Measurements from ENCODE around the gene EGFR. TPM values are rescaled to one million over a fixed set of nuclear protein-coding genes. Genes with fewer than 3 reads are reported as not detected.

The EGFR gene
- total and polyA plus RNA-seq, 4 donors = 24.1 to 57.6 (median 29.9) TPM

GRCh38 chr7:55224111-55224510, 205.3 kb downstream of the EGFR start:
- no peak for DNase-seq (ENCODE audit: low read depth in 4 of 6, low spot score in 6 of 6)

DNA sequence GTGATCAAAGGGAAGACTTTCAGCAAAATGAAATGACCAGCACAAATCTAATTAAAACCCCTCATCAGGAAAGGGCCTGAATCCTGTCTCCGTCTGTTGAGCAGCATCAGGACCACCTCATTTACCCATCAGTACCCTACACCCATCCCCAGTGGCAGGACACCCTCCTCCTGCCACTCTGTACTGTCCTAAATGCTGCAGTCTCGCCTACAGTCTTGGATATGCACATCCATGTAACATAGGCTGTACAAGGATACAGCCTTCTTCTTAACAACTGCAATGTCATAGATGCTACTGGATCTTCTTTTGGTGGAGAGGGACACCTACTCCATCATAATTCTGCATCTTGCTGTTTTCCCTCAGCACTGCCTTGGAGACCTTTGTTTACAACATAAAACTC, 206.0 kb downstream of the EGFR start:
- H3K27ac ChIP-seq (ENCODE audit: low read depth, low read length) = no peak overlapping the region
- no peaks in the 10 kb centered on the region for H3K9me3 ChIP-seq (ENCODE audit: control insufficient read depth, insufficient read depth, low read length)
- 100% methylated on average over 2 of the region's 2 CpGs for WGBS (ENCODE audit: insufficient coverage)
- DNase-seq (ENCODE audit: low read depth in 4 of 6, low spot score in 6 of 6) = no peak
- no peaks in the 10 kb centered on the region for H3K36me3 ChIP-seq (ENCODE audit: control insufficient read depth, insufficient read depth, low read length)
- H3K4me3 ChIP-seq (ENCODE audit: low read depth, low read length) = no peak overlapping the region
- H3K4me1 ChIP-seq (ENCODE audit: control insufficient read depth, insufficient read depth, low read length) = no peaks in the 10 kb centered on the region
- H3K27me3 ChIP-seq (ENCODE audit: control insufficient read depth, insufficient read depth, low read length) = no peaks in the 10 kb centered on the region

More at GRCh38 chr7:55224111-55224510, 205.3 kb downstream of the EGFR start:
- Histone ChIP-seq H3K27me3 (ENCODE audit: control insufficient read depth, insufficient read depth, low read length) (no peaks in the 10 kb centered on the region), H3K27ac (ENCODE audit: low read depth, low read length) (no peak overlapping the region), H3K36me3 (ENCODE audit: control insufficient read depth, insufficient read depth, low read length) (no peaks in the 10 kb centered on the region), H3K9me3 (ENCODE audit: control insufficient read depth, insufficient read depth, low read length) (no peaks in the 10 kb centered on the region), H3K4me1 (ENCODE audit: control insufficient read depth, insufficient read depth, low read length) (no peaks in the 10 kb centered on the region), H3K4me3 (ENCODE audit: low read depth, low read length) (no peak overlapping the region)
- WGBS (ENCODE audit: insufficient coverage) = 93% methylated on average over 5 of the region's 5 CpGs

DNA sequence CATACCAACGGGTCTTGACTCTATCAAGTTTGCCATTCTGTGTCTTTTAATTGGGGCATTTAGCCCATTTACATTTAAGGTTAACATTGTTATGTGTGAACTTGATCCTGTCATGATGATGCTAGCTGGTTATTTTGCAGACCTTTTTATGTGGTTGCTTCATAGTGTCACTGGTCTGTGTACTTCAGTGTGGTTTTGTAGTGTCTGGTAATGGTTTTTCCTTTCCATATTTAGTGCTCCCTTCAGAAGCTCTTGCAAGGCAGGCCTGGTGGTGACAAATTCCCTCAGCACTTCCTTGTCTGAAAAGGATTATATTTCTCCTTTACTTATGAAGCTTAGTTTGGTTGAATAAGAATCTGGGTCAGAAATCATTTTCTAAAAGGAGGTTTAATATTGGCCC, 211.2 kb downstream of the EGFR start:
- WGBS (ENCODE audit: insufficient coverage) = no CpG with 5 or more reads among the region's 1 CpG
- H3K27ac ChIP-seq (ENCODE audit: low read depth, low read length) = no peak overlapping the region

DNA sequence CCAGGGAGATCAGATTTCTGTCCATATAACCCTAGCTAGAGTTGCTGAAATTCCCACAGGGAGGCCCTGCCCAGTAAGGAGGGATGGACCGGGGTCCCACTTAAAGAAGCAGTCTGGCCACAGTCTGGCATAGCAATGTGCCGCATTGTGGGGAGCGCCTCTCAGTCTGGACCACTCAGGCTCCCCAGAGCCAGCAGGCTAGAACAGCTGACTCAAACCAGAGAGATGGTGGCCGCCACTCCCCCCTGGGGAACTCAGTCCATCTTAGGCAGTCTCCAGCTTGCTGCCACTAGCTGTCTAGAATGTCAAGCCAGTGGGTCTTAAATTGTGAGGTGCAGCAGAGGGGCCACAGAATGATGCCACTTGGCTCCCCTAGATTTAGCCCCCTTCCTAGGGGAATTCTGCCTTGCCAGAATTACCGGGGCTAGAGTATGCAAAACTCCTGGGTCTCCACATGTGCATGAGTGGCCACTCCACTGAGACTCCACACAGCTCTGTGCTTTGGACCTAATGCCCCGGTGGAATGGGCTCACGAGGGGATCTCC, 213.0 kb downstream of the EGFR start:
- Histone ChIP-seq H3K9me3 (ENCODE audit: control insufficient read depth, insufficient read depth, low read length) (no peaks in the 10 kb centered on the region), H3K27me3 (ENCODE audit: control insufficient read depth, insufficient read depth, low read length) (no peaks in the 10 kb centered on the region), H3K36me3 (ENCODE audit: control insufficient read depth, insufficient read depth, low read length) (no peaks in the 10 kb centered on the region), H3K4me1 (ENCODE audit: control insufficient read depth, insufficient read depth, low read length) (peaks cover 5% of the 10 kb centered on the region), H3K4me3 (ENCODE audit: low read depth, low read length) (no peak overlapping the region), H3K27ac (ENCODE audit: low read depth, low read length) (no peak overlapping the region)
- WGBS (ENCODE audit: insufficient coverage) = 93% methylated on average over 5 of the region's 7 CpGs
- DNase-seq (ENCODE audit: low read depth in 4 of 6, low spot score in 6 of 6) = no peak

More for the DNA sequence above, 211.2 kb downstream of the EGFR start:
- Histone ChIP-seq H3K9me3 (ENCODE audit: control insufficient read depth, insufficient read depth, low read length) (no peaks in the 10 kb centered on the region), H3K4me1 (ENCODE audit: control insufficient read depth, insufficient read depth, low read length) (no peaks in the 10 kb centered on the region), H3K36me3 (ENCODE audit: control insufficient read depth, insufficient read depth, low read length) (no peaks in the 10 kb centered on the region), H3K4me3 (ENCODE audit: low read depth, low read length) (no peak overlapping the region), H3K27me3 (ENCODE audit: control insufficient read depth, insufficient read depth, low read length) (no peaks in the 10 kb centered on the region)
- DNase-seq (ENCODE audit: low read depth in 4 of 6, low spot score in 6 of 6) = no peak

GRCh38 chr7:55233001-55233400, 214.2 kb downstream of the EGFR start:
- Histone ChIP-seq H3K9me3 (ENCODE audit: control insufficient read depth, insufficient read depth, low read length) (no peaks in the 10 kb centered on the region), H3K36me3 (ENCODE audit: control insufficient read depth, insufficient read depth, low read length) (no peaks in the 10 kb centered on the region), H3K4me1 (ENCODE audit: control insufficient read depth, insufficient read depth, low read length) (peaks cover 12% of the 10 kb centered on the region), H3K4me3 (ENCODE audit: low read depth, low read length) (no peak overlapping the region), H3K27ac (ENCODE audit: low read depth, low read length) (no peak overlapping the region), H3K27me3 (ENCODE audit: control insufficient read depth, insufficient read depth, low read length) (no peaks in the 10 kb centered on the region)
- no peak for DNase-seq (ENCODE audit: low read depth in 4 of 6, low spot score in 6 of 6)
- whole genome bisulfite sequencing (ENCODE audit: insufficient coverage) = 86% methylated on average over 4 of the region's 7 CpGs

DNA sequence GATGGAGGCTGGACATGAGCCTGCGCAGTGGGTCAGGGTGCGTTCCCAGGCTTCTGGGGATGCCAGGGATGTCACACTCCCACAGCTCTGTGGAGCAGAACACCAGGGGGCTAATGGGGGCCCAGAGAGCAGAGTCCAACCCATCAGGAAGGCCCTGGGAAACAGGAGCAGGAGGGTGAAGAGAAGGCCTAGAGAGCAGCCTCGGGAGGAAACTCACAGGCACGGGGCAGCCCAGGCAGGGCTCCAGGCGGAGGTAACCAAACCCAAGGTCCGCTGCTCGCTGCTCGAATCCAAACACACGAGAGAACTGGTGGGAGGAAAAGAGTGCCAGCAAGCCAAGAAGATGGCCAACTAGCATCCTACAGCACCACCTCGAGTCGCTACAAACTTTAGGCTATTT, 215.6 kb downstream of the EGFR start:
- Histone ChIP-seq H3K27ac (ENCODE audit: low read depth, low read length) (no peak overlapping the region), H3K4me1 (ENCODE audit: control insufficient read depth, insufficient read depth, low read length) (peaks cover 15% of the 10 kb centered on the region), H3K27me3 (ENCODE audit: control insufficient read depth, insufficient read depth, low read length) (no peaks in the 10 kb centered on the region), H3K9me3 (ENCODE audit: control insufficient read depth, insufficient read depth, low read length) (no peaks in the 10 kb centered on the region), H3K4me3 (ENCODE audit: low read depth, low read length) (no peak overlapping the region), H3K36me3 (ENCODE audit: control insufficient read depth, insufficient read depth, low read length) (no peaks in the 10 kb centered on the region)
- WGBS (ENCODE audit: insufficient coverage) = 98% methylated on average over 5 of the region's 11 CpGs
- DNase-seq (ENCODE audit: low read depth in 4 of 6, low spot score in 6 of 6) = no peak

DNA sequence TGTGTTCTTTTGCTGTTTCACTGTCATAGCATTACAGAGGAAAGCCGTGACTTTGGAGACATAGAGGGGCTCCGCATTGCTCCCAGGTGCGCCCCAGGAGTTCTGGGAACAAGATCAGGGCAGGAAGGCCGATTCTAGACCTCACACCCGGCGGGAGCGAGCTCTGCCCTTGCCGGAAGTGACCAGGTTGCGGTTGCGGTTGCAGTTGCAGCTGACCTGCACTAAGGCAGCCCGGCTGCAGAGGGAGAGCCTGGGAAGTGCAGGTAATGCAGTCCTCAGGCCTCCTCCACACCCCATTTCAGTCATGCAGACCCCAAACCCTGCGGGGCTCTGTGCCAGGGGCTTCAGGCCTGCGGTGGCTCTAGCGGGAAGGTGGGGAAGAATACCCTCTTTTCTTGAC, 216.3 kb downstream of the EGFR start:
- no peak for DNase-seq (ENCODE audit: low read depth in 4 of 6, low spot score in 6 of 6)
- no peak overlapping the region for H3K27ac ChIP-seq (ENCODE audit: low read depth, low read length)
- 92% methylated on average over 13 of the region's 14 CpGs for WGBS (ENCODE audit: insufficient coverage)
- H3K4me3 ChIP-seq (ENCODE audit: low read depth, low read length) = no peak overlapping the region
- peaks cover 20% of the 10 kb centered on the region for H3K4me1 ChIP-seq (ENCODE audit: control insufficient read depth, insufficient read depth, low read length)
- no peaks in the 10 kb centered on the region for H3K9me3 ChIP-seq (ENCODE audit: control insufficient read depth, insufficient read depth, low read length)
- no peaks in the 10 kb centered on the region for H3K27me3 ChIP-seq (ENCODE audit: control insufficient read depth, insufficient read depth, low read length)
- no peaks in the 10 kb centered on the region for H3K36me3 ChIP-seq (ENCODE audit: control insufficient read depth, insufficient read depth, low read length)

DNA sequence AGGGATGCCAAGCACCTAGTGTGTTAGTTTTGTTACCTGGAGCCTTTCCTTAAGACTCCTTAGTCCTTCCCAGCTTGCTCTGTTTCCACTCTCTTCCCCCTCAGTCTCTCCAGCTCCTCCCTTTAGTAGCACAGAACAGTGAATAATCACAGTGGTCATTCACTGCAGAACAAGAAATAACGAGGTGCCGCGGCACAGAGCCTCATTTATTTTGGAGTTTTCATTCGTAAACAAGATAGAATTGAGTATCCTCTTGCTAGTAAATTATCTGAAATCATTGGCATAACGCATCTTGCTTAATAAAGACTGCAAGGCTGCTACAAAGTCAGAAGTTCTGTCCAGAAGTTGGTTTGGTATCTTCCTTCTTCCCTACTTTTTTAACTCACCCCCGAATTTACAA, 217.0 kb downstream of the EGFR start:
- no peak overlapping the region for H3K4me3 ChIP-seq (ENCODE audit: low read depth, low read length)
- H3K27ac ChIP-seq (ENCODE audit: low read depth, low read length) = no peak overlapping the region
- 62% methylated on average over 4 of the region's 6 CpGs for WGBS (ENCODE audit: insufficient coverage)
- no peaks in the 10 kb centered on the region for H3K9me3 ChIP-seq (ENCODE audit: control insufficient read depth, insufficient read depth, low read length)
- H3K4me1 ChIP-seq (ENCODE audit: control insufficient read depth, insufficient read depth, low read length) = peaks cover 20% of the 10 kb centered on the region
- no peak for DNase-seq (ENCODE audit: low read depth in 4 of 6, low spot score in 6 of 6)
- no peaks in the 10 kb centered on the region for H3K27me3 ChIP-seq (ENCODE audit: control insufficient read depth, insufficient read depth, low read length)
- no peaks in the 10 kb centered on the region for H3K36me3 ChIP-seq (ENCODE audit: control insufficient read depth, insufficient read depth, low read length)

GRCh38 chr7:55236476-55236875, 217.7 kb downstream of the EGFR start:
- Histone ChIP-seq H3K9me3 (ENCODE audit: control insufficient read depth, insufficient read depth, low read length) (no peaks in the 10 kb centered on the region), H3K4me3 (ENCODE audit: low read depth, low read length) (no peak overlapping the region), H3K36me3 (ENCODE audit: control insufficient read depth, insufficient read depth, low read length) (no peaks in the 10 kb centered on the region), H3K4me1 (ENCODE audit: control insufficient read depth, insufficient read depth, low read length) (peaks cover 20% of the 10 kb centered on the region), H3K27ac (ENCODE audit: low read depth, low read length) (no peak overlapping the region), H3K27me3 (ENCODE audit: control insufficient read depth, insufficient read depth, low read length) (no peaks in the 10 kb centered on the region)
- peak in 1 of 6 donors; percentile 52 for DNase-seq (ENCODE audit: low read depth in 4 of 6, low spot score in 6 of 6)
- WGBS (ENCODE audit: insufficient coverage) = 61% methylated on average over 5 of the region's 8 CpGs

GRCh38 chr7:55237156-55237893, 218.5 kb downstream of the EGFR start:
- 38% methylated on average over 12 of the region's 15 CpGs for WGBS (ENCODE audit: insufficient coverage)
- Histone ChIP-seq H3K36me3 (ENCODE audit: control insufficient read depth, insufficient read depth, low read length) (no peaks in the 10 kb centered on the region), H3K9me3 (ENCODE audit: control insufficient read depth, insufficient read depth, low read length) (no peaks in the 10 kb centered on the region), H3K4me3 (ENCODE audit: low read depth, low read length) (no peak overlapping the region), H3K27ac (ENCODE audit: low read depth, low read length) (no peak overlapping the region), H3K4me1 (ENCODE audit: control insufficient read depth, insufficient read depth, low read length) (peaks cover 20% of the 10 kb centered on the region), H3K27me3 (ENCODE audit: control insufficient read depth, insufficient read depth, low read length) (no peaks in the 10 kb centered on the region)
- DNase-seq (ENCODE audit: low read depth in 4 of 6, low spot score in 6 of 6) = peak in 2 of 6 donors; percentile 42 to 65
